ENCODE results near the gene WFIKKN1. TPM values are rescaled to one million over a fixed set of nuclear protein-coding genes. Genes with fewer than 3 reads are reported as not detected.

Gene WFIKKN1
- total RNA-seq, 1 donor from 2014 or later = 0.44 TPM

GRCh38 chr16:600781-601180 lies 30.0 kb upstream of the WFIKKN1 start:
- Mint-ChIP-seq H3K27ac (ENCODE audit: unreplicated experiment) (no peak overlapping the region), H3K9me3 (ENCODE audit: unreplicated experiment) (no peaks in the 10 kb centered on the region), H3K4me1 (ENCODE audit: unreplicated experiment) (no peaks in the 10 kb centered on the region), H3K27me3 (ENCODE audit: unreplicated experiment) (peaks cover 4% of the 10 kb centered on the region), H3K36me3 (ENCODE audit: low read depth, unreplicated experiment) (peaks cover 14% of the 10 kb centered on the region), H3K4me3 (ENCODE audit: unreplicated experiment) (no peak overlapping the region)
- no peak for DNase-seq (ENCODE audit: low spot score)
- TF ChIP-seq, protein P1, sequence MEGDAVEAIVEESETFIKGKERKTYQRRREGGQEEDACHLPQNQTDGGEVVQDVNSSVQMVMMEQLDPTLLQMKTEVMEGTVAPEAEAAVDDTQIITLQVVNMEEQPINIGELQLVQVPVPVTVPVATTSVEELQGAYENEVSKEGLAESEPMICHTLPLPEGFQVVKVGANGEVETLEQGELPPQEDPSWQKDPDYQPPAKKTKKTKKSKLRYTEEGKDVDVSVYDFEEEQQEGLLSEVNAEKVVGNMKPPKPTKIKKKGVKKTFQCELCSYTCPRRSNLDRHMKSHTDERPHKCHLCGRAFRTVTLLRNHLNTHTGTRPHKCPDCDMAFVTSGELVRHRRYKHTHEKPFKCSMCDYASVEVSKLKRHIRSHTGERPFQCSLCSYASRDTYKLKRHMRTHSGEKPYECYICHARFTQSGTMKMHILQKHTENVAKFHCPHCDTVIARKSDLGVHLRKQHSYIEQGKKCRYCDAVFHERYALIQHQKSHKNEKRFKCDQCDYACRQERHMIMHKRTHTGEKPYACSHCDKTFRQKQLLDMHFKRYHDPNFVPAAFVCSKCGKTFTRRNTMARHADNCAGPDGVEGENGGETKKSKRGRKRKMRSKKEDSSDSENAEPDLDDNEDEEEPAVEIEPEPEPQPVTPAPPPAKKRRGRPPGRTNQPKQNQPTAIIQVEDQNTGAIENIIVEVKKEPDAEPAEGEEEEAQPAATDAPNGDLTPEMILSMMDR (IDR thresholded peaks at IDR 0.05; ENCODE audit: unreplicated experiment) = no peak

- Mint-ChIP-seq H3K4me3 (ENCODE audit: unreplicated experiment) (no peak overlapping the region), H3K27ac (ENCODE audit: unreplicated experiment) (no peak overlapping the region), H3K4me1 (ENCODE audit: unreplicated experiment) (no peaks in the 10 kb centered on the region), H3K9me3 (ENCODE audit: unreplicated experiment) (no peaks in the 10 kb centered on the region), H3K36me3 (ENCODE audit: low read depth, unreplicated experiment) (peaks cover 12% of the 10 kb centered on the region), H3K27me3 (ENCODE audit: unreplicated experiment) (no peaks in the 10 kb centered on the region)
- TF ChIP-seq, protein P1 (IDR thresholded peaks at IDR 0.05; ENCODE audit: unreplicated experiment) = no peak
- DNase-seq (ENCODE audit: low spot score) = no peak
Measured at GRCh38 chr16:603933-604332, 26.9 kb upstream of the WFIKKN1 start.

GRCh38 chr16:606656-607307 lies 24.0 kb upstream of the WFIKKN1 start:
- no peaks in the 10 kb centered on the region for H3K9me3 Mint-ChIP-seq (ENCODE audit: unreplicated experiment)
- no peak overlapping the region for H3K4me3 Mint-ChIP-seq (ENCODE audit: unreplicated experiment)
- no peaks in the 10 kb centered on the region for H3K4me1 Mint-ChIP-seq (ENCODE audit: unreplicated experiment)
- H3K36me3 Mint-ChIP-seq (ENCODE audit: low read depth, unreplicated experiment) = peaks cover 12% of the 10 kb centered on the region
- no peak overlapping the region for H3K27ac Mint-ChIP-seq (ENCODE audit: unreplicated experiment)
- TF ChIP-seq, protein P1 (IDR thresholded peaks at IDR 0.05; ENCODE audit: unreplicated experiment) = no peak
- DNase-seq (ENCODE audit: low spot score) = no peak
- H3K27me3 Mint-ChIP-seq (ENCODE audit: unreplicated experiment) = peaks cover 1% of the 10 kb centered on the region

GRCh38 chr16:608019-608418 lies 22.8 kb upstream of the WFIKKN1 start:
- Mint-ChIP-seq H3K27ac (ENCODE audit: unreplicated experiment) (no peak overlapping the region), H3K4me3 (ENCODE audit: unreplicated experiment) (no peak overlapping the region), H3K4me1 (ENCODE audit: unreplicated experiment) (no peaks in the 10 kb centered on the region)

DNA sequence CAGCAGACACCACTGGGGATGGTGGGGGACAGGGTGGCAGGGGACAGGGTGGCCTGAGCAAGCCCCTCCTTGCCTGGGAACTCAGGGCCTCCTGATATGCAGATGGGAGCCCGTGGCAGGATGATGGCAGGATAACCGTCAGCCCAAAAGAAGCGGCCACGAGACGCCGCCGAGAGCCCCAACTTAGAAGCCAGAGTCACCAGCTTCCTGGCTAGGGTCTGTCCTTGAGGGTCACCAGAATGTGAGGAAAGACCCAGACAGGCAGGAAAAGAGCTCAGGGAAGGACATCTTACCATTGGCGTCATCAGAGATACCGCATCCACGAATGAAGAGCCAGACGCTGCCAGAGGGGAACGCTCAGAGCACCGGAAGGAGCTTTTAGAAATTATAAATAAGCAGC lies 21.5 kb upstream of the WFIKKN1 start:
- DNase-seq (ENCODE audit: low spot score) = no peak
- Mint-ChIP-seq H3K4me3 (ENCODE audit: unreplicated experiment) (no peak overlapping the region), H3K36me3 (ENCODE audit: low read depth, unreplicated experiment) (peaks cover 14% of the 10 kb centered on the region), H3K4me1 (ENCODE audit: unreplicated experiment) (no peaks in the 10 kb centered on the region), H3K9me3 (ENCODE audit: unreplicated experiment) (no peaks in the 10 kb centered on the region), H3K27me3 (ENCODE audit: unreplicated experiment) (peaks cover 8% of the 10 kb centered on the region), H3K27ac (ENCODE audit: unreplicated experiment) (no peak overlapping the region)
- TF ChIP-seq, protein P1 (IDR thresholded peaks at IDR 0.05; ENCODE audit: unreplicated experiment) = no peak

More at GRCh38 chr16:608019-608418, 22.8 kb upstream of the WFIKKN1 start:
- DNase-seq (ENCODE audit: low spot score) = no peak
- Mint-ChIP-seq H3K9me3 (ENCODE audit: unreplicated experiment) (no peaks in the 10 kb centered on the region), H3K27me3 (ENCODE audit: unreplicated experiment) (peaks cover 1% of the 10 kb centered on the region), H3K36me3 (ENCODE audit: low read depth, unreplicated experiment) (peaks cover 12% of the 10 kb centered on the region)
- TF ChIP-seq, protein P1 (IDR thresholded peaks at IDR 0.05; ENCODE audit: unreplicated experiment) = no peak

Data from endothelial cell (in vitro differentiated cells).